ENCODE results near the gene GPR65.

Gene GPR65

DNA sequence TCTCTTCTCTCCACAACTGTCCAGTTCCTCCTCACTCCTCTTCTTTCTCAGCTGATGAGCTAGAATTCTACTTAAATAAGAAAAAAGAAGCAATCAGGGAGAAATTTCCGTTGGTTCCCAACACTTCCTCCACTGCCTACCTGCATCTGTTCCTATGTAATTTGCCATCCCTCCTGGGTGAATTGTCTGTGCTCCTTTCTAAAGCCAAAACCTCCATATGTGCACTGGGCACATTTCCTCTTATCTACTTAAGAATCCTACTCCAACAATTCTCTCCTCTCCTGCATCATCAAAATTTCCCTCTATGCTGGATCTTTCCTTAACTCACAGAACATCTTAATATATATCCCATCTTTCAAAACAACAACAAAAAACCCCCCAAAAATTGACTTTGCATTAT is 35.2 kb downstream of the GPR65 start:
- no peak for DNase-seq

DNA sequence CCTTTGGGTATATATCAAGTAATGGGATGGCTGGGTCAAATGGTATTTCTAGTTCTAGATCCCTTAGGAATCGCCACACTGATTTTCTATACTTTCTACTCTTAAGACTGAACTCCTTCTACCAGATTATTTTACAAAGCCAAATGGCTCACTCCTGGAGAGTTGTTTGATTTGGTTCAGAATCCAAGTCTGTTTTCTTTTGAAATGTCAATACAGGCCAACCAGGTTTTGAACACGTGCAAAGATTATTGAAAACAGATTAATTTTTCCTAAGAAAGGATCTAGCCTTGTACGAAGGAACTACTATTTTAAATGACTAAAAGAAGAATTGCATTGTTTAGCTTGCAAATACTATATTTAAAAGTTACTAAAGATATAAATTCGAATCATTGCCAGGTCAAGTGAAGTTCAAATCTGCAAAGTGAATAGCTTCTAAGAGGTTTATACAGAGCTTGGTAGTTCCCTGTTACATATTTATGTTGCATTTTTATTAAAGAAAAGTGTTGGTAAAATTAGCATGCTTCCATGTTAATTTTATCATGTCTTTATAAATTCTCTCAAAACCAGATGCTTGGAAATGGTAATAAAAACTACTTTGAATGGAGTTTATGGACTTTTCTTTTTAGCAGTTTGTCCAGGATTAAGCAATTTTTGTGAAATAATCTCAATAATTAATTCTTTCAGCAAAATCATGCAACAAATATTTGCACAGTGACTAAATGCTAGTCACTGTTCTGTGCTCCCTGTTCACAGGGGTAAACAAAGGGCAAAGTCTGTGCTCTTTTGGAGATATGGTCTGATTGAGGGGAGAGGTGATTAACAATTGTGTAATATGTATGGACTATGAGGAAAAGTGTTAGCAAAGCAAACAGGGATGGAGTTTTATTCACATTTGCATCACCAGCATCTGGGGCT is 38.9 kb downstream of the GPR65 start:
- DNase-seq = no peak

DNA sequence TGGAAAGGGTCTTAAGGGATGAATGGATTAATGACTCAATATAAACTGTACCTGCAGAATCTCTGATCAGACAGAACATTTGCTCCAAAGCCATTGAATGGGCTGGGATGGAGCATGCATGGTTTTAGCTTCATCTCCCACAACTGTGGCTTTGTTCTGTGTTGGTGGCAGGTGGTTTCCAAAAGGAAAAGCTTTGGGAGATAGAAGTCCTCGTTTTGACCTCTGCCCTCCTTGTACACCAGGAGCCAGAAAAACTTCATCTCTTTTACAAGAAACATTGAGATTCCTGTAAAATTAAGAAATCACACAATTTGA is 39.5 kb downstream of the GPR65 start:
- DNase-seq = no peak

DNA sequence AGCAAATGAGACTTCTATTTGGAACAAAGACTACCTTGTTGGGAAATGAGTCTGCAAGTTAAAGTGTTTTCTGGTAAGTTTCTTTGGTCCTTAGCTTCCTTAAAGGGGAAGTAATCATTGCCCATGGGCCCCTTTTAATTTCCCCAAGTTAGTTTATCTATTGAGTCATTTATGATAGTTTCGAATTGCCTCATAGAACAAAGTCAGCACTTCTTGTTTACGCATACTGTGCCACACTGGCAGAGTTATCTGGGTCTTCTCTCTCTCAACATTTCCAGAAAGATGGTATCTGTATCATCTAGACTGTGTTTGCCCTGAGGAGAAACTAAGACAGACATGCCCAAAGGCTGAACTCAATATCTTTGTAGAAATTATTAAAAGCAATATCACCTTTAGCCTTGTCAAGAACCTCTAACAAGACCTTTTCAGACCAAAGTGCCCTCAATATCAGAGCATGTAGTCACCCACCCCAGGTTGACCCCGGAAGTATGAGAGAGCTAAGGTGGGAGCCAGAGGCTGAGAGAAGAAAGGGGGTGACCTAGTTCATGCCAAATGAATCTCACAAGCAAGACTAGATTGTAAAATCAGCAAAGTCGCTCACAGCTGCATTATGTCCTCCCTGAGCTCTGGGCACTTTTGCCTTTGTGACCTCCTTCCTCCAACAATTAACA is 40.0 kb downstream of the GPR65 start:
- no peak for DNase-seq

DNA sequence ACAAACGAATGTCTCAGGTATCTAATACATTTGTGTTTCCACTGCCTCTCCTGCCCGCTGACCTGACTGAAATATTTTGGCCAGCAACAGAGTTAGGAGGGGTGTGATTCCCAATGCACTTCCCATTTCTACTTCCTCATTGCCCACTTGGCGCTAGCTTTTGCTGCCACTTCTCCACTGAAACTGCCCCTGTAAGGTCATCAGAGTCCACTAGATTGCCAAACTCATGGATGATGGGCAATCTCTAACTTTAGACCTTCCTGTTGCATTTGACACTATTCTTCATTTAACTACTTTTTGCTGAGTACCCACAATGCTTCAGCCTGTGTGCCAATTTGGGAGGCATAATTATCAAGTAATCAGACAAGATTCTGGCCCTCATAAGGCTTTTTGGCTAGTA is 40.8 kb downstream of the GPR65 start:
- DNase-seq = no peak

DNA sequence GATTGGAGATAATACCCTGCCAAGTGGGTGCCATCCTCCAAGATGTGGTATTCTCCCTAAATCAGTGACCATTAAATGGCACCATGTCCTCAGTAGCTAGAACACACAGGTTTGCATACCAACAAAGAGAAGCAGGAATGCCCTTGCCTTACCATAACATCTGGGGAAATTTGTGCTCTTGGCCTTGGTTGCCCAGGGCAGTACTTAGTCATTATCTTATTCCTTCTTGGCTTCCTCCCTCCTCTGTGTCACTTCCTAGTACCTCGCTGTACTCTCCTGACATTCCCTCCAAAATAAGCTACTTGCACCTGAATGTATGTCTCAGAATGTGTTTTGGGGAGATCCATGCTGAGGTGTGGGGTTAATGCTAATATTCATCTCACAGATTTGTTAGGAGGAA is 43.4 kb downstream of the GPR65 start:
- no peak for DNase-seq

DNA sequence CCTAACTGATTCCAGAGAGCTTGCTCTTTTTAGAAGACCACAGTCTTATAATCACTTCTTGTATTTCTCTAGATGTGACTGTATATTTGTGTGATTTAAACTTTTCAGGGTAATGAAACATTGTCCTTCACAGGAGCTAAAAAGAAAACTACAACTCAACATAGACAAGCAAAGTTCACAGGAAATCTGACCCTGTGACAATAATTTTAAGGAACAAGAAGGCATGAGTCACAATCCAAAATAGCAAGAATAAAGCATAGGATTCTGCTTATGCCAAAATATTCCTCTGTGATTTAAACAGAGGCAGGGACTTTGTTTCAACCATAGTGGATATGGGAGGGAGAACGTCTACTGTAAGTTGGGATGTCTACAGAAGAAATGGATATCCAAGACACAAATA is 44.3 kb downstream of the GPR65 start:
- DNase-seq = no peak

DNA sequence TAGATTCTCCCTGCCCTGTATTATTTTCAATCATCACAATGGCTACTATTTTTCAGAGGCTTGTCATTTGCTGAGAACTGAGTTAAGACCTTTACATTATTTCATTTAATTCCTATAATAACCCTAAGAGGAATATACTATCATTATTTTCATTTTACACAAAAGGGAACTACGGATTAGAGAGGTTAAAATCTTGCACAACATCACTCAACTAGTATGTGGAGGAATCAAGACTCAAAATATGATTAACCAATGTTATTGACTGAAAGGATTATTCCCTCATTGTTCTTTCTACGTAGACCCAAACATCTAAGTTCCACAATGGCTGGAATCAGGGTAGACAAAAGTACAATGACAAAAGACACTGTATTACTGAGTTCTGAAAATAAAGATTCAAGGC is 45.0 kb downstream of the GPR65 start:
- no peak for DNase-seq

DNA sequence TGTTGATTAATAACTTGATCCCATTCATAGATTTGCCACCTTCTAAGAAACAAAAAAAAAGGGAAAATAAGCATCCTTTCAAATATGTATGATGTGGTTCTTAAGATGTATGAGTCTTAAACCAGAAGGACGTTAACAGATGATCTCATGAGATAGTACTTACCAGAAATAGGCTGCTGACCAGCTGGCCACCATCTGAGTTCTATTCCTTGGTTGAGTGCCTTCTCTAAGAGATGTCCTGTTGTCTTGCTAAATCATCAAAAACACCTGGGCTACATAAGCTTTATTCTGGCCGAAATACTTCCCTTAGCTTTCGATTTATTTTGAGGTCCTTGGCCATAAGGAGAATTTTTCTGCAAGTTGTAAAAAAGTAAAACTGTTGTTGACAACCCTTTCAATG is 55.6 kb downstream of the GPR65 start:
- no peak for DNase-seq

DNA sequence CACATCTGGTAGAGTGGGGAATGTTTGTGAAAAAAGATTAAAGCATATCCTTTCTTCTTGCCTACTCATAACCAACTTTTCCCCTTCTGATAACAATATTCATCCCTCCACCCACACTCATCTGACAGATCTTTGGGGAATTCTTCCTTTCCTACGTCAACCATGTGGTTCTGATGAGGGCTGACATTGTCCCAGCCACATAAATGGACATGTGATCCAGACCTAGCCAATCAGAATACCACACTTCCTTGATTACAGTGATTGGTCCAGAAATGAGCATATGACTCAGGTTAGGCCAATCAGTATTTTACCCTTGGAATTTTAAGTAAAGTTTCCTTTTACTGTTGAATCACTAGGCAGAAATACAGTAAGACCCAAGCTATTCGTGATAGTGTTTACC is 58.9 kb downstream of the GPR65 start:
- no peak for DNase-seq
